LNCAP (cell line): Measurements from ENCODE around the gene GARIN5A.

Experiments used
- TF ChIP-seq, protein P1 (sequence below): fragments of 450-650 bp; IDR thresholded peaks from 2 replicates; pipeline ENCODE4 v1.5.1; 2017; ENCODE audit warnings: mild to moderate bottlenecking

GARIN5A gene

GRCh38 chr19:50417111-50418081, 59.3 kb downstream of the GARIN5A start:
- TF ChIP-seq, protein P1, sequence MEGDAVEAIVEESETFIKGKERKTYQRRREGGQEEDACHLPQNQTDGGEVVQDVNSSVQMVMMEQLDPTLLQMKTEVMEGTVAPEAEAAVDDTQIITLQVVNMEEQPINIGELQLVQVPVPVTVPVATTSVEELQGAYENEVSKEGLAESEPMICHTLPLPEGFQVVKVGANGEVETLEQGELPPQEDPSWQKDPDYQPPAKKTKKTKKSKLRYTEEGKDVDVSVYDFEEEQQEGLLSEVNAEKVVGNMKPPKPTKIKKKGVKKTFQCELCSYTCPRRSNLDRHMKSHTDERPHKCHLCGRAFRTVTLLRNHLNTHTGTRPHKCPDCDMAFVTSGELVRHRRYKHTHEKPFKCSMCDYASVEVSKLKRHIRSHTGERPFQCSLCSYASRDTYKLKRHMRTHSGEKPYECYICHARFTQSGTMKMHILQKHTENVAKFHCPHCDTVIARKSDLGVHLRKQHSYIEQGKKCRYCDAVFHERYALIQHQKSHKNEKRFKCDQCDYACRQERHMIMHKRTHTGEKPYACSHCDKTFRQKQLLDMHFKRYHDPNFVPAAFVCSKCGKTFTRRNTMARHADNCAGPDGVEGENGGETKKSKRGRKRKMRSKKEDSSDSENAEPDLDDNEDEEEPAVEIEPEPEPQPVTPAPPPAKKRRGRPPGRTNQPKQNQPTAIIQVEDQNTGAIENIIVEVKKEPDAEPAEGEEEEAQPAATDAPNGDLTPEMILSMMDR = no peak
